GM23338 (cell line): ENCODE data around the gene PANK1. TPM values are rescaled to one million over a fixed set of nuclear protein-coding genes. Genes with fewer than 3 reads are reported as not detected.

Source experiments
- ATAC-seq: fragments of 200-7000 bp; cut with Tn5 transposase; 3 replicates; pipeline ENCODE4 v1.9.1; 2020
- DNase-seq: peaks from one replicate; pipeline ENCODE4 v3.0.0-alpha.2; 2015; ENCODE audit warnings: low spot score
- H2AFZ ChIP-seq: fragments of 200-600 bp; sonication (generic); 2 replicates; pipeline ENCODE4 v1.8.0; 2016; ENCODE audit warnings: antibody characterized with exemption, mild to moderate bottlenecking, moderate library complexity
- H3F3A ChIP-seq: fragments of 200-600 bp; sonication (generic); replicated peaks from 2 replicates; pipeline ENCODE4 v1.8.0; 2017; ENCODE audit warnings: antibody characterized with exemption, mixed run types, low read depth
- H3K27ac ChIP-seq: fragments of 200-600 bp; sonication (generic); 2 replicates; pipeline ENCODE4 v1.6.1; 2016; ENCODE audit warnings: low read depth
- H3K27me3 ChIP-seq: fragments of 200-600 bp; sonication (generic); 2 replicates; pipeline ENCODE4 v1.8.0; 2016; ENCODE audit warnings: mild to moderate bottlenecking, mixed run types, moderate library complexity; ENCODE audit not compliant: insufficient read depth
- H3K36me3 ChIP-seq: fragments of 200-600 bp; sonication (generic); 2 replicates; pipeline ENCODE4 v1.8.0; 2016; ENCODE audit warnings: mild to moderate bottlenecking; ENCODE audit not compliant: insufficient read depth
- H3K4me1 ChIP-seq: fragments of 200-600 bp; sonication (generic); 2 replicates; pipeline ENCODE4 v1.8.0; 2016; ENCODE audit warnings: mild to moderate bottlenecking, moderate library complexity; ENCODE audit not compliant: insufficient read depth
- H3K4me2 ChIP-seq: fragments of 200-600 bp; sonication (generic); 2 replicates; pipeline ENCODE4 v1.7.1; 2017; ENCODE audit warnings: mixed run types
- H3K4me3 ChIP-seq: fragments of 200-600 bp; sonication (generic); 2 replicates; pipeline ENCODE4 v1.6.1; 2016; ENCODE audit warnings: mixed run types
- H3K79me2 ChIP-seq: fragments of 200-600 bp; sonication (generic); replicated peaks from 2 replicates; pipeline ENCODE4 v1.8.0; 2017; ENCODE audit warnings: mild to moderate bottlenecking; ENCODE audit not compliant: insufficient read depth
- H3K9me2 ChIP-seq: fragments of 200-600 bp; sonication (generic); 2 replicates; pipeline ENCODE4 v1.8.0; 2017; ENCODE audit not compliant: insufficient read depth
- H4K20me1 ChIP-seq: fragments of 200-600 bp; sonication (generic); replicated peaks from 2 replicates; pipeline ENCODE4 v1.8.0; 2017; ENCODE audit warnings: mild to moderate bottlenecking; ENCODE audit not compliant: insufficient read depth
- H3K27ac Mint-ChIP-seq: 2 replicates; pipeline ENCODE4 v1.8.0; 2020; ENCODE audit warnings: inconsistent platforms, mild to moderate bottlenecking, moderate library complexity, mixed read lengths
- H3K27me3 Mint-ChIP-seq: 3 replicates; pipeline ENCODE4 v1.8.0; 2022; ENCODE audit warnings: low read depth, mild to moderate bottlenecking, moderate library complexity, mixed read lengths, inconsistent platforms; ENCODE audit not compliant: insufficient read depth, poor library complexity
- H3K36me3 Mint-ChIP-seq: 3 replicates; pipeline ENCODE4 v1.8.0; 2021; ENCODE audit warnings: low read depth, mild to moderate bottlenecking, inconsistent platforms, moderate library complexity, mixed read lengths
- H3K4me1 Mint-ChIP-seq: 3 replicates; pipeline ENCODE4 v1.8.0; 2020; ENCODE audit warnings: mild to moderate bottlenecking, inconsistent platforms, mixed read lengths
- H3K4me3 Mint-ChIP-seq: 3 replicates; pipeline ENCODE4 v1.8.0; 2021; ENCODE audit warnings: moderate library complexity, mild to moderate bottlenecking, inconsistent platforms, mixed read lengths
- H3K9me3 Mint-ChIP-seq: 3 replicates; pipeline ENCODE4 v1.8.0; 2020; ENCODE audit warnings: moderate library complexity, mild to moderate bottlenecking, inconsistent platforms, mixed read lengths
- JUNB ChIP-seq: IDR thresholded peaks from one replicate; pipeline ENCODE4 v1.6.1; 2016; ENCODE audit warnings: antibody characterized with exemption; ENCODE audit not compliant: unreplicated experiment
- POLR2AphosphoS5 ChIP-seq: IDR thresholded peaks from 2 replicates; pipeline ENCODE4 v1.6.1; 2016; ENCODE audit warnings: antibody characterized with exemption, low read depth
- REST ChIP-seq: IDR thresholded peaks from one replicate; pipeline ENCODE4 v1.6.1; 2018; ENCODE audit warnings: antibody characterized with exemption; ENCODE audit not compliant: unreplicated experiment
- STAT1 ChIP-seq: IDR thresholded peaks from one replicate; pipeline ENCODE4 v1.6.1; 2016; ENCODE audit warnings: antibody characterized with exemption; ENCODE audit not compliant: unreplicated experiment
- ZNF114 ChIP-seq: fragments of 250-450 bp; sonication (Bioruptor Pico); IDR thresholded peaks from 2 replicates; pipeline ENCODE4 v1.5.0; 2020; ENCODE audit warnings: mild to moderate bottlenecking, moderate library complexity
- ZNF462 ChIP-seq: fragments of 250-450 bp; sonication (Bioruptor Pico); IDR thresholded peaks from 2 replicates; pipeline ENCODE4 v1.5.0; 2020; ENCODE audit warnings: mild to moderate bottlenecking, moderate library complexity
- polyA plus RNA-seq: library from polyadenylated mRNA; unstranded; fragments of >200 nt; fragmentation: Nextera tagmentation; extraction: Ambion mirVana; gene quantifications from 2 replicates; pipeline ENCODE4 v1.2.1, GENCODE V29; 2016
- total RNA-seq: library from RNA; depleted of rRNA; stranded (reverse); fragments of >200 nt; shearing (Covaris generic); gene quantifications from 2 replicates; pipeline ENCODE4 v1.2.3, GENCODE V29; 2014
- TF ChIP-seq, protein P1 (sequence below), 2 experiments: fragments of 200-600 bp in 1 of 2; sonication (generic) in 1 of 2; conservative IDR thresholded peaks; 2 replicates each; pipeline versions ENCODE4 v1.5.1 to v1.6.1; 2016 to 2017; ENCODE audit warnings: antibody characterized with exemption in 2 of 2, low read depth in 2 of 2, mild to moderate bottlenecking in 2 of 2, moderate library complexity in 1 of 2

PANK1 gene
- total and polyA plus RNA-seq, 2 experiments from 2014 or later = 15.2 to 44.7 TPM

GRCh38 chr10:89662596-89662995 is 17.6 kb upstream of the PANK1 start:
- no peak overlapping the region for H2AFZ ChIP-seq
- H3K4me3 Mint-ChIP-seq = no peak overlapping the region
- H3K9me3 Mint-ChIP-seq = no peaks in the 10 kb centered on the region
- no peak overlapping the region for H3K27ac ChIP-seq
- TF ChIP-seq JUNB = no peak
- TF ChIP-seq REST = no peak
- TF ChIP-seq POLR2AphosphoS5 = no peak
- no peak for TF ChIP-seq STAT1
- TF ChIP-seq ZNF114 (CRISPR knock-in tag) = no peak
- TF ChIP-seq, protein P1, sequence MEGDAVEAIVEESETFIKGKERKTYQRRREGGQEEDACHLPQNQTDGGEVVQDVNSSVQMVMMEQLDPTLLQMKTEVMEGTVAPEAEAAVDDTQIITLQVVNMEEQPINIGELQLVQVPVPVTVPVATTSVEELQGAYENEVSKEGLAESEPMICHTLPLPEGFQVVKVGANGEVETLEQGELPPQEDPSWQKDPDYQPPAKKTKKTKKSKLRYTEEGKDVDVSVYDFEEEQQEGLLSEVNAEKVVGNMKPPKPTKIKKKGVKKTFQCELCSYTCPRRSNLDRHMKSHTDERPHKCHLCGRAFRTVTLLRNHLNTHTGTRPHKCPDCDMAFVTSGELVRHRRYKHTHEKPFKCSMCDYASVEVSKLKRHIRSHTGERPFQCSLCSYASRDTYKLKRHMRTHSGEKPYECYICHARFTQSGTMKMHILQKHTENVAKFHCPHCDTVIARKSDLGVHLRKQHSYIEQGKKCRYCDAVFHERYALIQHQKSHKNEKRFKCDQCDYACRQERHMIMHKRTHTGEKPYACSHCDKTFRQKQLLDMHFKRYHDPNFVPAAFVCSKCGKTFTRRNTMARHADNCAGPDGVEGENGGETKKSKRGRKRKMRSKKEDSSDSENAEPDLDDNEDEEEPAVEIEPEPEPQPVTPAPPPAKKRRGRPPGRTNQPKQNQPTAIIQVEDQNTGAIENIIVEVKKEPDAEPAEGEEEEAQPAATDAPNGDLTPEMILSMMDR (conservative IDR thresholded peaks at IDR 0.05; ENCODE audit: low read depth in 2 of 2) = no peak
- no peak for TF ChIP-seq ZNF462
- no peaks in the 10 kb centered on the region for H3K4me1 Mint-ChIP-seq
- H3F3A ChIP-seq = no peaks in the 10 kb centered on the region
- no peaks in the 10 kb centered on the region for H3K9me2 ChIP-seq
- no peaks in the 10 kb centered on the region for H3K36me3 Mint-ChIP-seq
- no peaks in the 10 kb centered on the region for H4K20me1 ChIP-seq
- no peaks in the 10 kb centered on the region for H3K27me3 ChIP-seq
- no peaks in the 10 kb centered on the region for H3K4me1 ChIP-seq
- no peak overlapping the region for H3K4me2 ChIP-seq
- DNase-seq (no peak), ATAC-seq (no peak)
- H3K27me3 Mint-ChIP-seq = no peaks in the 10 kb centered on the region
- no peaks in the 10 kb centered on the region for H3K36me3 ChIP-seq
- H3K27ac Mint-ChIP-seq = no peak overlapping the region
- H3K79me2 ChIP-seq = no peaks in the 10 kb centered on the region
- no peak overlapping the region for H3K4me3 ChIP-seq
